ENCODE results near the gene CEP350.
"Not testable (repeated sequence)": the region's sequence is repeated elsewhere in the genome, so short reads cannot be mapped to it uniquely, and the experiment has no call there.

Gene CEP350

DNA sequence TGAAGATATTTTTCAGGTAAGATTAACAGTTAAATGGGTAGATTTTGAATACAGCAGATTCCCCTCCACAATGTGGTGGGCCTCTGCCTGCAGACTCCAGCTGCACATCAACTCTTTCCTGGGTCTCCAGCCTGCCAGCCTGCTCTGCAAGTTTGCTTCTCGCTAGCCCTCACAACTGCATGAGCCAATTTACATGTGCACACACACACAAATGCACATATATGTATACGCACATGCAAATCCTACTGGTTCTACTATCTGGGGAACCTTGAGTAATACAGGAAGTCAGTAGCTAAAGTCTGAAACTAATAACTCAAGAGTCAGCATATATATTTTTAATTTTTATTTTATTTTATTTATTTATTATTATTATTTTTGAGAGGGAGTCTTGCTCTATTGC lies 165.2 kb downstream of the CEP350 start:
- no peak for DNase-seq (ENCODE audit: low spot score)

- no peak for DNase-seq (ENCODE audit: low spot score)
Observed at GRCh38 chr1:180123463-180123936, 168.9 kb downstream of the CEP350 start.

DNA sequence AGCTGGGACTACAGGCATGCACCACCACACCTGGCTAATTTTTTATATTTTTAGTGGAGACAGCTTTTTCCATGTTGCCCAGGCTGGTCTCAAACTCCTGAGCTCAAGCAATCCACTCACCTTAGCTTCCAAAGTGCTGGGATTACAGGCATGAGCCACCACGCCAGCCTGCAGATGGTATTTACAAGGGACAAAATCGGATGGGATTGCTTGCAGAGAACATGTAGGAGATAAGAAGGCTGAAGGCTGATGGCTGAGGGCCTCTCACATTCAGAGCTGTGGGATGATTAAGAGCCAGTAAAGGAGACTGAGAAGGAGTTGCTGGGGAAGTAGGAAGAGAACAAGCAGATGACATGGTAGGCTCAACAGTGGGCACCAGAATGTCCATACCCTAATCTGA lies 176.0 kb downstream of the CEP350 start:
- no peak for DNase-seq (ENCODE audit: low spot score)

DNA sequence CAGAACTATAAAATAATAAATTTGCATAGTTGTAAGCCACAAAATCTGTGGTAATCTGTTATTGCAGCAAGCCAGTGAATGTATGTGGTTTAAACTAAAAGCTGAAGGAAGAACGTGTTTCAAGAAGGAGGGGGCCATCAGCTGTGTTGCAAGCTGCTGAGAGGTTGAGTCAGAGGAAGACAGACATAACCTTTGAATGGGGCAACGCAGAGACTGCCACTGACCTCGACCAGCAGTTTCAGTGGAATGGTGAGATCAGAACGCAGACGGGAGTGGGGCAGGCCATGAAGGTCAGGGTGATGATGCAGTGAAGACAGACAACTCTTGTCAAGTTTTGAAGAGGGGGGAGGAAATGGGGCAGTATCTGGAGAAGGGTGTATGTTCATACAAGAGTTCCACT lies 176.9 kb downstream of the CEP350 start:
- DNase-seq (ENCODE audit: low spot score), result no peak

DNA sequence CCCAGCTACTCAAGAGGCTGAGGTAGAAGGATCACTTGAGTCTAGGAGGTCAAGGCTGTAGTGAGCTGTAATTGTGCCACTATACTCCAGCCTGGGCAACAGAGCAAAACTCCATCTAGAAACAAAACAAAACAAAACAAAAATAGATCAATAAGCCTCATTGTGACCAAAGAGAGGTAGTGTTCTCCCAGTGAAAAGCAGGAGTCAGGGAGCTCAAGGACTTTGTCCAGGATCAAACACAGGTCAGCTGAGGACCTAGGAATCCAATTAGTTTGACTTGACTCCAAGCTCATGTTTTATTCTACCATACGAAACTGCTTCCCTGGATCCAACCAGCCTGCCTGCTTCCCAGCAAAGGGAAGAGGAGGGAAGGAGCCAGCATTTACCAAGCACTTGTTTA lies 178.6 kb downstream of the CEP350 start:
- DNase-seq (ENCODE audit: low spot score), result no peak

DNA sequence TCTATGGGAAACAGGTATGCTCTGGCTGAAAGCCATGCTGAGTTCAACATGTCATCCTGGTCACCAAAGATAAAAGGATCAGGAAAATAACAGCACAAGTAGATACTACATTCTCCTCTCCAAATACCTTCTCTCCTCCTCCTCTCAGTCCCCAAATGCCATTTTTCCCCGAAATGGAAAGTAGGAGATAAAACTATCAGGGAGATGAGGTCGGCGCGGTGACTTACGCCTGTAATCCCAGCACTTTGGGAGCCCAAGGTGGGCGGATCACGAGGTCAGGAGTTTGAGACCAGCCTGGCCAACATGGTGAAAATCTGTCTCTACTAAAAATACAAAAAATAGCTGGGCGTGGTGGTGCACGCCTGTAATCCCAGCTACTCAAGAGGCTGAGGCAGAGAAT lies 179.1 kb downstream of the CEP350 start:
- DNase-seq (ENCODE audit: low spot score), result not testable (repeated sequence)

GRCh38 chr1:180135535-180135934 lies 180.9 kb downstream of the CEP350 start:
- DNase-seq (ENCODE audit: low spot score), result no peak

DNA sequence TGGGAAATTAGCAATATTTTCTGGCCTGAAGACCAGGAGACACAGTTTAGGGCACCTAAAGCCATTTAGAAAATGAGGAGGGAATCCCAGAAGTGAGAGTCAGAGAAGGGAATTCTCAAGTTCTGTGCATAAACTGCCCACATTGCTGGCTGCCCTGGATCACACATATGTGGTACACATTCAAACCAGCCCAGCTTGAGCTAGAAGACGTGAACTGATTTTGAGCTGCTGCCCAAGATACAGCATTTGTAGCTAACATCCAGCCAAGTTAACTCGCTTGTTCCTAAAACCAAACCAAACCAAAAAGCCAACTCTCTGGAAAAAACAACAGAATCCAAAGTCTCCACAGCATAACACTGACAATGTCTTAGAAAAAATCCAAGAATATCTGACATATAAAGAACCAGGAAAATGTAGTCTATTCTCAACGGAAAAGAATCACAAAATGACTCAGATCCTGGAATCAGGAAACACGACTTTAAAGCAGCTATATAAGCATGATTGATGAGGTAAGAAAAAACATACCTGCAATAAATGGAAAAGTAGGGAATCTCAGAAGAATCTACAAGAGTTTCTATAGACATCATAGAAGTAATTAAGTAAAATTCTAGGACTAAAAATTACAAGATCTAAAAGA lies 181.8 kb downstream of the CEP350 start:
- DNase-seq (ENCODE audit: low spot score), result no peak

DNA sequence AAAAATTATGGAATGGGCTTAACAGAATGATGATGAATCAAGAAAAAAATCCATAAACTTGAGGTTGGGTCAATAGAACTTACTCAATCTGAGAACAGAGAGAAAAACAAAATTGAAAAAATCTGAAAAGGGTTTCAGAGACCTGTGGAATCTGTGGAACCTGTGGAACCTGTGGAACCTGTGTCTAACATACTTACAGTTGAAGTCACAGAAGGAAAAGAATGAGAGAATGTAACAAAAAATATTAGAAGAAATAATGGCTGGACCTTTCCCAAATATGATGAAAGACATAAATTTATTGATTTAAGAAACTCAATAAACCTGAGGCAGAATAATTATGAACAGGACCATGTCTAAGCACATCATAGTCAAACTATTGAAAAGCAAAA lies 182.4 kb downstream of the CEP350 start:
- DNase-seq (ENCODE audit: low spot score), result no peak

DNA sequence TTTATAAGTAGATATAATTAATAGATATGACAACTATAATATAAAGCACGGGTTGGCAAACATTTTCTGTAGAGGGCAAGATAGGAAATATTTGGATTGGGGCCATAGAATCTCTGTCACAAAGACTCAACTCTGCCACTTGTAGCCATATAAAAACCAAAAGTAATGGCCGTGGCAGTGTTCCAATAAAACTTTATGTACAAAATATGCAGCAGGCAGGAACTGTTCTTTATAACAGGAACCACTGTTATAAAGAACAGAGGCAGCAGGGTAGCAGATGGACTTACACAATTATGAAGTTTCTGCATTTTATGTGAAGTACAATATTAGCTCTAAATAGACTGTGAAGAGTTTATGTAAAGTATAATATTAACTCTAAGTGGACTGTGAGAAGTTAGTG lies 183.2 kb downstream of the CEP350 start:
- no peak for DNase-seq (ENCODE audit: low spot score)

DNA sequence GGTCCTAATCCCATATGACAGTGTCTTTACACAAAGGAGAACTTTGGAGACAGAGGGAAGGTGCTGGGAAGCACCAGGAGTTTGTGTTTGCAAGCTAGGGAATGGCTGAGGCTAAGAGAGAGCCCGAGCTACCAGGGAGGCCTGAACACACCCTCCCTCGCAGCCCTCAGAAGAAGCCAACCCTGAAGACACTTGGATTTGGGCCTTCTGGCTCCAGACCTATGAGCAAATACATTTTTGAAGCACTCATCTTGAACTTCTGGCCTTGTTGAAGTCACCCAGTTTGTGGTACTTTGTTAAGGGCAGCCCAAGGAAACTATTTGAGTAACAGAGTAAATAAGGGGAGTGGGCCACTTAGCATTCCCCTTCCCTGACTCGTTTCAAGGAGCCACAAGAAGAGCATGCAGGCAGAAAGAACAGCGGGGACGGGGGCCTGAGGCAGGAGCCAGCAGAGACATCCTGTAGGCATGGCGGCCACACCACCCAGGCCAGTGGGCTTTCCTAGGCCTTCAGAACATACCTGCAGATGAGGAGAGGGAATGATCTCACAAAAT lies 186.8 kb downstream of the CEP350 start:
- DNase-seq (ENCODE audit: low spot score), result no peak

- no peak for DNase-seq (ENCODE audit: low spot score)
Observed at GRCh38 chr1:180143359-180143758, 188.7 kb downstream of the CEP350 start.

DNA sequence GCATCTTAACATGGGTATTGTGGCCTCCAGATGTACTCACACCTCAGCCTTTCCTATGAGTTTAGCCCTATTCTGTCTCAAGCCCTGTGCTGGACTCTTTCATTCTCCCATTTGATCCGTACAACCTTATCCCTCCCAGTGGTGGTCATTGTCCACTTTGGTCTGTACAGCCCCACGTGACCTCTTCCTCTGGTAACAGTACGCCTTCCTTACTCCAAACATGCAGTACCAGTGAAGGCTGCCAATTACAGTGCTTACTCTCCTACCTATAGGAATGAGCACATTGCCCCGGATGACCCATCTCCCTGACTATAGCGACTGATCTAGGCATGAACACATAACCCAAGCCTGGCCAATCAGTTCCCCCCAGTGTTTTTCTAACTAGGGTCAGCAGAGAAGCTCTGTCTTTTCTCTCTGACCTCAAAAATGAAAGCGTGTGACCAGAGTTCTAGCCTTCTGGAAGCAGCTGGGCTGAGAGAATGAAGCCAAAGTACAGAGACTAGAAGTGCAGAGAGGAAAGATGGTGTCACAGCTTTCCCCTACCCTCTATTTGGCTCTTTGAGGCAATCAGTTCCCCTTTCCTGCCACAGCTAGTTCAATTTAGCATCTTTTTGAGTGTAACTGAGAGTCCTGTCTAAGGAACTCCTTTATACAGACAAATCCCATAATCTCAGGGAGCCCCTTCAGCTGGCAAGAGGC lies 190.2 kb downstream of the CEP350 start:
- DNase-seq (ENCODE audit: low spot score), result no peak

- DNase-seq (ENCODE audit: low spot score), result no peak
Observed at GRCh38 chr1:180145446-180145845, 190.8 kb downstream of the CEP350 start.

DNA sequence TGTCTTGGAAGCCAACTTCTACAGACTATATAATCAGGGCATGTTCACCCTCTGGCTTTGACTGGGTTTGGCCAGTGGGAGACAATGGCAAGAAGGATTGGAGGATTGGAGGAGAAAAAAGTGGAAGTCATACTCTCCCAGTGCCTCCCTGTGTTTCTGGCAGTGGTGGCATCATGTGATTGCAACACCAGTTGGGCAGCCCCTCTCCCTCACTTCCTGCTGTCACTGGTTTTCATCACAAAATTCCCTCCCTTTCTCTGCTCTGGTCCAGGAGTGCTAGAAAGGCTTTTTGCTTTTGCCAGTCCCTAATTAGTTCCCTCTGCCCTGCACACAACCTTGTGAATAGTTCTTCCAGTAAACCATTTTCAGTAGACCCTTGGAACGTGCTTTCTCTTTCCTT lies 196.4 kb downstream of the CEP350 start:
- DNase-seq (ENCODE audit: low spot score), result no peak

DNA sequence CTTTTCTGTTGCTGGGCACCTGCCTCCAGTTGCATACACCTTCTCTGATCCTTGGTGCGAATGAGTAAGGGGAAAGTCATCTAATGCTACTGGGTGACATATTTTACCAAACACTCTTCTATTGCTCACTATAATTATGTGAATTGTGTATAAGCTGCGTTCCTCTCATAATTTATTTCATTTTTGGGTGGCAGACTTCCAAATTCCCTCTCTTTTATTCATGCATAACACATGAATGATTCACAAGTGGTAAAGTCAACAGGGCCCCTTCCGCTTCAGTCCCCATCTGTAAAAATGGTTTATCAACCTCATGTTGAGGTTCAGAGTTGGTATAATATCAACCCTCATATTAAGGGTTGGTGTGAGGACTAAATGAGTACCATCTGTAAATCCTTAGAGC lies 196.9 kb downstream of the CEP350 start:
- no peak for DNase-seq (ENCODE audit: low spot score)

DNA sequence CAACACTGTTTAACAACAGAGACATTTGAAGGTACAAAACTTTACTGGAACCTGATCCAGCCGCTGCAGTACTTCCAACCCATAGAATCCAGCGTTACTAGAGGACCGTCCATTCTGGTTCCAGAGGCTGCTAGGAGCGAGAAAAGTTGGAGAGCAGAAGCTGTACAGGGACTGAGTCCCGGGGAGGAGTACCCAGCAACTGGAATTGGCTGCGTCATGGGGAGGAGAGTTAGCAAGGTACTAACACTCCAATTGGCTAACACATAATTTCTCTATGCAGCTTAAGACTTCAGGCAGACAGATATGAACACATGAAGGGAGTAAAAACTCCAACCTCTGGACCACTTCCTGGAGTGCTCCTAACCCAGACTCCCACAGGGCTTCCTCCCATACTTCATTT lies 198.0 kb downstream of the CEP350 start:
- DNase-seq (ENCODE audit: low spot score), result no peak

DNA sequence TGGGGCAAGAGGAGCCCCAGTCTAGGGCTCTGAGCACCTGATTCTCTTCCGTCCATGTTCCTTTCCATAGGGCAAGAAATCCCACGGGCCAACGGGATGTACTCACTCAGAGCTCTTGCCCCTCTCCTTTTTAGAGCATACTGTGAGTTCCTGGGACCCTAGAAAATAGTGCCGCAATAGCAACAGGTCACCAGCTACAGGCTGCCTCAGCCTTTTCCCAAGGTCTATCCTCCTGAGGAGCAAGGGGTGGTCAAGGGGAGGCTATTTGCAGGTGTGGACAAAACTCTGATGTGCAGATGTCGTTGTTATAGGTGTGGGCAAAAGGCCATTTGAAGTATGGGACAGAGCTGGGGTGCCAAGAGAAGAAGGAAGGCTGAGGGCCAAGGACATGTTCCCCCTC lies 198.4 kb downstream of the CEP350 start:
- DNase-seq (ENCODE audit: low spot score), result no peak

GRCh38 chr1:180154003-180154324 lies 199.4 kb downstream of the CEP350 start:
- DNase-seq (ENCODE audit: low spot score), result no peak

GRCh38 chr1:180154325-180155181 lies 199.9 kb downstream of the CEP350 start, which contains the start of gene QSOX1:
Gene QSOX1, plus strand, starts transcription at chr1:180154869. Its CDS starts 39 bp downstream, at chr1:180154908.
- peak; percentile 89 for DNase-seq (ENCODE audit: low spot score)

DNA sequence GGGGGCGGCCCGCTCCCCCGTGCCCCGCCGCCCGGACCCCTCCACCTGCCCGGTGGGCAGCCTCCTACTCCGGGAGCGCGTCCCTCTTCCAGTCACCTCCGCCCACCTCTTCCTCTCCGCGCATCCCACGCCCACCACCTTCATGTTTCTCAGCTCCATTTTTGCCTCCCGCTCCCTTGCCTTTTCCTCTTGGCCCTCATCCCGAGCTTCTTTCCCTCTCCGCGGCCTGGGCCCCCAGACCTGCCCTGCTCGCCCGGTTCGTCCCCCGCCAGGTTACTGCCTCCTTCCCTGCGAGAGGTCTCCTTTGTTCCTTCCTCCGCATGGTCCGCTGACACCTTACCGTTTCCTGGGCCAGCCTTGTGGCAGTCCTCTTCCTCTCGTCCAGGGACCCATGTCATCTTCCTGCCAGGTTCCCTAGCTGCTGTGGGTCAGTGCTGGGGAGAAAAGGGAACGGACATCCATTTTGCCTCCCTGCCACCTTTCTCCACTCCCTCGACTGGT lies 200.6 kb downstream of the CEP350 start:
- no peak for DNase-seq (ENCODE audit: low spot score)

- DNase-seq (ENCODE audit: low spot score), result no peak
Observed at GRCh38 chr1:180156201-180156600, 201.6 kb downstream of the CEP350 start.

Data from putamen (tissue), 1 donor.